ENCODE results near the gene BIVM.

- TF ChIP-seq EZH2 (IDR thresholded peaks at IDR 0.05; ENCODE audit: insufficient read depth, poor library complexity, severe bottlenecking) = no peak
- TF ChIP-seq EZH2phosphoT487 (IDR thresholded peaks at IDR 0.05; ENCODE audit: insufficient read depth, low read depth) = no peak
These were observed 1.5 kb downstream of the BIVM start for GRCh38 chr13:102800145-102801041.

Data from GM23248 (cell line).